Measurements from ENCODE around the gene CYP3A7. TPM values are rescaled to one million over a fixed set of nuclear protein-coding genes. Genes with fewer than 3 reads are reported as not detected.
"Not testable (repeated sequence)": the region's sequence is repeated elsewhere in the genome, so short reads cannot be mapped to it uniquely, and the experiment has no call there.

The CYP3A7 gene
- 0.21 TPM for total RNA-seq

DNA sequence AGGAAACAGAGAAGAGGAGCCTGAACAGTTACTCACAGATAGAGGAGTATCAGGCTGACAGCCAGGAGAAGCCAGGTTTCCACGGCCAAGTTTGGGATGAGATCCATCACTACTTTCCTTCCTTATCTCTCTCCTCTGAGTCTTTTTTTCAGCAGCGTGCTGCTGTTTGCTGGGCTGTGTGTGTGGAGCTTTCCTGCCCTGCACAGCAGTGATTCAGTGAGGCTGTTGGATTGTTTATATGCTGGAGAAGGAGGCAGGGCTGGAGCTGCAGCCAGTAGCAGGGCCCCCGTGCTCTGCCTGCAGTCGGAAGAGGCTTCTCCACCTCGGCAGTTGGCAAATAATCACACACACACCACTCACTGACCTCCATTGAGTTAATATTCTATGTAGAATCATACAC lies at the start of gene CYP3A7:
CYP3A7 (minus strand) TSS at position 210 of the 400 bp plus-strand sequence; CDS start at position 107, 103 bp downstream.
- DNase-seq = no peak

DNA sequence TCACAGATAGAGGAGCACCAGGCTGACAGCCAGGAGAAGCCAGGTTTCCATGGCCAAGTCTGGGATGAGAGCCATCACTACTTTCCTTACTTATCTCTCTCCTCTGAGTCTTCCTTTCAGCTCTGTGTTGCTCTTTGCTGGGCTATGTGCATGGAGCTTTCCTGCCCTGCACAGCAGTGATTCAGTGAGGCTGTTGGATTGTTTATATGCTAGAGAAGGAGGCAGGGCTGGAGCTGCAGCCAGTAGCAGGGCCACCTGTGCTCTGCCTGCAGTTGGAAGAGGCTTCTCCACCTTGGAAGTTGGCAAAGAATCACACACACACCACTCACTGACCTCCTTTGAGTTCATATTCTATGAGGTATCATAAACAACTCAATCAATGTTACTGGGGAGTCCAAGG lies 49.0 kb upstream of the CYP3A7 start, which contains the start of gene CYP3A4:
CYP3A4 (minus strand) TSS at position 178 of the 400 bp plus-strand sequence; CDS start at position 75, 103 bp downstream.
- no peak for DNase-seq

DNA sequence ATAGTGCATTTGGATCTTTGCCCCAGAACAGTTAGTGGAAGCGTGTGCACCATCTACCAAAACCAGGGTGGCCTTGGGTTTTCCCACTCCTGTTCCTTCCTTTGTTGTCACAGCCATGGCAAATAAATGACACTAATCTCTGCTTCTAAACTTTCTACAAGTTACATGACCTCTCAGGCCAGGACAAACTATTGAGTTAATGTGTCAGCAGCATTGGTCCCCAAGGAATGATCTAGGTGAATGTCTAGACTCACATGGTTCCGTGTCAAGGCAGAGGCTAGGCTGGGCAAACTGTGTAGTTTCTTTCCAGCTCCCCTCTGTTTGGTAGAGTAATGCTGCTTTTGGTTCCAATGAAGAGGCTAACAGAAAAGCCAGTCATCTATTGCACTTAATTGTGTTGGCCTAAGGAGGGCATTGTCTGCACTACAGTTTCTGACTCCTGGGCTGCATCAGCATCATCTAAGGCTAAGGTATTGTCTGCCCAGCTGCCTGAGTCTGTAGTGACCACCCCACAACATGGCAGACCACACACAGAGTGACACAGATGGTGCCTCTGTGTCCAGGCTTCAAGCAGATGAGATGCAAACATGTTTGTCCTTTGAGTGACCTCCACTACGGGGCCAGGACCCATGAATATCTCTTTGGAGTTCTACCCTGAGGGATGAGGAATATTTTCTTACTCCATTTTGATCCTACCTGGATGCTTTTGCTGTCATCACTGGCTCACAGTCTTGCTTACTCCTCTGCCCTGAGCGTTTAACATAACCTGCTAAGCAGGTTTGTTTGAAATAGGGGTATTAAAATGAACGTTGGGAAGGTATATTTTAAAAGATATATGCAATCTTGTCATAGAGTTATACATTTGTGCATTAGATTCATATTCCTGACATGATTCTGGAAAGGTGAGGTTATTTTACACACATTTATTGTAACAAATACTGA lies 47.3 kb upstream of the CYP3A7 start:
- DNase-seq = peak; percentile 42

DNA sequence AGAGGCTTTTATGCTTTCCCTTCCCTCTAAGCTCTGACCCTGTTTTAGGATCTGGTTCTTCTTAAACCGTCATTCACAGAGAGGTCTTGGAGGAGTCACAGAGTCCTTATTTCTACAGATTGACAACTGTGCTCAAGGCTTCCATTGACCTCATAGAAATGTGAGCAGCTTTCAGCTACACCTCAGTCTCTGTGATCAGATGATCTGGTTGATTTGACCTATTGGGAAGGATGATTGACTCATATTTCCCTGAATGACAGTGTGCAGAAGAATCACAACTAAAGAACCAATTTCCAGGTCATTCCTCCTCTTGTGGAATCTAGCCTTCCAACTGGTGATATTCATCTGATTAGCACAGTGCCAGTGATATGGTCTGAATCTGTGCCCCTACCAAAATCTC lies 45.6 kb upstream of the CYP3A7 start:
- DNase-seq = no peak

DNA sequence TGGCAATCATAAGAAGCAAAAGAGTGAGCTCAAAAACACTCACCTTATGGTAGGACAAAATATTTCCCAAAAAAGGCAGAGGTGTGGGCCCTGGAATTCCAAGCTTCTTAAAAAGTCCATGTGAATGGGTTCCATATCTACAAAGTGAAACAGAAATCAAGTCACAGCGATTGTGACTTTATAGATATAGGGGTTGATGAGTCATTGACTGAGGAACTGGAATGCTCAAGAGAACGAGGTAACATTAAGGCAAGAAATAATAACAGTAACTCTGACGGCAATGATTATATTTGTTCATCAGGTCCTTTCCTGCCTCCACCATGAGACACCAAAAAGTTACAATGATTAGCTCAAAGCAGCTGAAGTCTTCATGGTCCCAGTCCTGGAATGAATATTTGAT lies 45.0 kb upstream of the CYP3A7 start:
- no peak for DNase-seq

DNA sequence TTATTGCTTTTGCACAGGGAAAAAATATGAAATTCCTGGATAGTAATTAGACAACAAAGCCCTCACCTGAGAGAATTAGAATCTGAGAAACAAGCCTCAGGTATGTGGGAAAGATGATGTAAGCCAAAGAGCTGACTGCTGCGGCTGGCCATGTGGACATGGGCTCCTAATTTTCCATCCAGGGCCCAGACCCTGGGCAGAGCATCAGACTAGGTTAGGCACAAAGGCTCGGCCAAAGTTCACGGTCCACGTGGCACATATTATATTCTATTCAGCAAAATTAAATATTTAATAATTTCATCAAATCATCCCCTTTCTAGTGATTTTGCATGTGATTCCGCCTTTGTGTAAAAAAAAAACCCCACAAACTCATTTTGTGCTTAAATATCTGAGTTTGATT lies 43.9 kb upstream of the CYP3A7 start:
- no peak for DNase-seq

DNA sequence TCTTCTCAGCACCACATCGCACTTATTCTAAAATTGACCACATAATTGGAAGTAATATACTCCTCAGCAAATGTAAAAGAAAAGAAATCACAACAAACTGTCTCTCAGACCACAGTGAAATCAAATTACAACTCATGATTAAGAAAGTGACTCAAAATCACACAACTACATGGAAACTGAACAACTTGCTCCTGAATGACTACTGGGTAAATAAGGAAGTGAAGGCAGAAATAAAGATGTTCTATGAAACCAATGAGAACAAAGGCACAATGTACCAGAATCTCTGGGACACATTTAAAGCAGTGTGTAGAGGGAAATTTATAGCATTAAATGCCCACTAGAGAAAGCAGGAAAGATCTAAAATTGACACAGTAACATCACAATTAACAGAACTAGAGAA lies 38.4 kb upstream of the CYP3A7 start:
- DNase-seq = not testable (repeated sequence)

DNA sequence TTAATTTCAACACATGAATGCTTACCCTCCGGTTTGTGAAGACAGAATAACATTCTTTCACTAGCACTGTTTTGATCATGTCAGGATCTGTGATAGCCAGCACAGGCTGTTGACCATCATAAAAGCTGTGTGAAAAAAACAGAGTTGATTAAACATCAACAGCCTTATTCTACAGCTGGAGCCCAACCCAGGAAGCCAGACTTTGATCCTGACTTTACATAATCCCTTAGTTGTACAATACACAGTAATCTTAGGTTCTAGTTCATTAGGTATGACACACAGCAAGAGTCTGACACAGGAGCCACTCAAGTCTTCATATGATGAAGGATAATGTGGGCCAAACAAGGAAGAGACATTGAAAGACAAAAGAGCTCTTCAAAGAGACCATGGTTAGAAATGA lies 37.6 kb upstream of the CYP3A7 start:
- DNase-seq = no peak

DNA sequence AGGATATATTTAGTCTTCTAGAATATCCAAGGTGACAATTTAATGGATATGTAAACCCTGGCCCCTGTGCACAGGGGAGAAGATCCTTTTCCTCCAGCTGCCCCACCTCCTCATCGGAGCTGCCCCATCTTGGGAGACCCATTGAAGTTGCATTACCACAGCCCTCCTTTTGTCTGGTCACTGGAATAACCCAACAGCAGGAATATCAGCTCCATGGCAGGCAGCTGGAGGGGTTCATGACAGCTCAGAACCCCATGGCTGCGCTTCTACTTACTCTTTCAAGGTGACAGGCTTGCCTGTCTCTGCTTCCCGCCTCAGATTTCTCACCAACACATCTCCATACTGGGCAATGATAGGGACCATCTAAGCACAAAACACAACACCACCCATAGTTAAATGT lies 34.5 kb upstream of the CYP3A7 start:
- DNase-seq = not testable (repeated sequence)

DNA sequence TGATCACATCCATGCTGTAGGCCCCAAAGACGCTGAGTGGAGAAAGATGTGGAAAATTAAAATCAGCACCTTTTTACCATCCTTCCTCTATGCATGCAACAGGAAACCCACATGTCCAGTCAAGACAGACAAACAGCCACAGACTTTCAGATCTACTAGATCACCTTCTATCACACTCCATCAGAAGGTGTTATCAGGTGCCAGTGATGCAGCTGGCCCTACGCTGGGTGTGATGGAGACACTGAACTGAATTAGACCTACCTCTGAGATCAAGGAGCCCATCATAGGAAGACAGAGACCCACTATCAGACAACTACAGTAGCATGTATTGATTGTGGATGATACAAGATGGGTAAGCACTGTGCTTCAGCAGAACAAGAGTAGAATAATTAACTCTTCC lies 33.5 kb upstream of the CYP3A7 start:
- no peak for DNase-seq

DNA sequence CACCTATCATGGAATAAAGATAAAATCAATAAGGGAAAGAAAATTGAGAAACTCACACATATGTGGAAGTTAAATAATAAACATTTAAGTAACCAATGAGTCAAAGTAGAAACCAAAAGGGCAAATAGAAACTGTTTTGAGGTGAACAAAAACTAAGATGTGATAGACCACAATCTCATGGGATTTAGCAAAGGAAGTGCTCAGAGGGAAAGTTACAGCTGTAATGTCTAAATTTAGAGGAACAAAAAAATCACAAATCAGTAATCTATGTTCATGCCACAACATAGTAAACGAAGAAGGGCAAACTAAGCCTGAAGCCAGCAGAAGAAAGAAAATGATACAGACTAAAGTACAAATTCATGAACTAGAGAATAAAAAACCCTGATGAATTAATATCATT lies 32.7 kb upstream of the CYP3A7 start:
- no peak for DNase-seq

DNA sequence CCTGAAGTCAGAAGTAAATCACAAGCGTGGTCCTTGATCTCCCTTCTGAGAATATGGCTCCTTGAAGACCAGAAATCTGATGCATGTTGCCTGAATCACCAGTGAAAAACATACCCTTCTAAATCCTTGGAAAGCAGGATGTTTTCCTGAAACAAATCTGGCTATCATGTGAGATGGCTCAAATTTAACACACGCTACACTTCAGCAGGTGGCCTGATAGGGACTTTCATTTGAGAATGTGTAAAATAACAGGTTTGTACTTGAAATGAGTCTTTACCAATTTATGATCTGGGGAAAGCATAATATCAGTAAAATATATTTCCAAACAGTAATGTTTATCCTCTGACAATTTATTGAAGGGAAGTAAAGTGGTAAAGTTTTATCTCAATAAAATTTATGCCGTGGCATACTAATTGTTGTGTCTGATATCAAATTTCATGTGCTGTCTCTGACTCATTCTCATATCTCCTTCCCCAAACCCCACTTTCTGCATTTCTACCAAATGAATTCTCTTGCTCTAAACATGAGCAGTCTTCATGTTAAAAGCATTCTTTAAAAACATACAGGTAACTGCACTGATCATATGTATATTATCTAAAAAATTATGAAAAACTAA lies 31.6 kb upstream of the CYP3A7 start:
- DNase-seq = no peak

DNA sequence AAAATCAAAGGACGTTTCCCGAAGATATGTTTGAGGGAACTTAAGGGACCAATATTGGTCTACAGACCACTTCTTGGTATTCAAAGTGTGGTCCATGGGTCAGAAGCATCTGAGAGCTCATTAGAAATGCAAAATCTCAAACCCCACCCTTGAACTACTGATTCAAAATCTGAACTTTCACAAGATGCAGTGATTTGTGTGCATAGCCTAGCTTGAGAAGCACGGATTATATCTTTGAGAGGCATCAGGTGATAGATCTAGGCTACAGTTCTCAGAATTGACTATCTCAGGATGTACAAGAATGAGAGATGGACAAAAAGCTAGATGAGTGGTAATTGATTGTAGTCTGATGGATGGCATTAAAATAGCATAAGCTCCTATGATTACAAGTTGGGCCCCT lies 29.5 kb upstream of the CYP3A7 start:
- DNase-seq = no peak

DNA sequence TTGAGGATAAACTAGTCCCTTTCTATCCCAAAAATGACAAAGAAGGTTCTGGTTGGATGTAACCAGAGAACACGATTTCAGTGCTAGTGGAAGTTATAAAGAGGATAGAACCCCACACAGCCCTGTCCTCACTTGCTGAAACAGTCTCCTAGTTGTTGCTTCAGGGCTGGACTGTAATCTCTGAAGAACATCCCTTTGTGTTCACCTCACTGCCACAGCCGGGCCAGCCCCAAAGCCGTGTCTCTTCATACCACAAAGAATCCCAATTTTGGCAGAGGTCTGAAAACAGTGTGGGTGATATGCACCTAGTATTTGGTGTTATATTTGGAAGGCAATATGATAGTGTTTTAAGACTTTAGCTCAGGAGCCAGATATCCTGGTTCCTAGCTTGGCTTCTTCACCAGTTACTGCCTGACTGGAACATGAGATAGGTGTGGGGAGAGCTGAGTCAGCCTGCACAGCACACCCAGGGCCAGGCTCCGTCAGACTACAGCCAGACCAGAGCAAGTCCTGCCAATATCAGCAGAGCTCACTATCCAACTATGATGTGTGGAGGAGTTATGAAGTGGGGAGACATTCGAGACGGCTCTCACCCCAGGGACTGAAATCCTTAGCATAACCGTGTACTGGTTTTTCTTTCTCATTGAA lies 27.8 kb upstream of the CYP3A7 start:
- peak; percentile 41 for DNase-seq

DNA sequence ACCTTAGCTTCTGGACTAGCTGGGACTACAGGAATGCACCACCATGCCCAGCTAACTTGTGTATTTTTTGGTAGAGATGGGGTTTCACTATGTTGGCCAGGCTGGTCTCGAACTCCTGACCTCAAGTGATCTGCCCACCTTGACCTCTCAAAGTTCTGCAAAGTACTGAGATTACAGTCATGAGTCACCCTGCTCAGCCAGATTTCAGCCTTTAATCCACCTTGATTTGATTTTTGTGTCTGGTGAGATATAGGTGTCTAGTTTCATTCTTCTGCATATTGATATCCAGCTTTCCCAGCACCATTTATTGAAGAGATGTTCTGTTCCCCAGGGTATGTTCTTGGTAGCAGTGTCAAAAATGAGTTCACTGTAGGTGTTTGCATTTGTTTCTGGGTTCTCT lies 20.1 kb upstream of the CYP3A7 start:
- DNase-seq = no peak

DNA sequence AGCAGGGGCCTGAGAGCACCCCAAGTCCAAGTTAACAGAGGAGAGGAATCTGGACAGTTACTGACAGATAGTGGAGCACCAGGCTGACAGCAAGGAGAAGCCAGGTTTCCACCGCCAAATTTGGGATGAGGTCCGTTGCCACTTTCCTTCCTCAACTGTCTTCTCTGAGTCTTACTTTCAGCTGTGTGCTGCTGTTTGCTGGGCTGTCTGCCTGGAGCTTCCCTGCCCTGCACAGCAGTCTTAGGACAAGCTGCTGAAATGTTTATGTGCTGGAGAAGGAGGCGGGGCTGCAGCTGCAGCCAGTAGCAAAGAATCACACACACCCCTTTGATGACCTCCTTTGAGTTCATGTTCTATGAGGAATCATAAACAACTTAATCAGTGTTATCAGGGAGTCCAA lies 17.4 kb upstream of the CYP3A7 start:
- DNase-seq = no peak

DNA sequence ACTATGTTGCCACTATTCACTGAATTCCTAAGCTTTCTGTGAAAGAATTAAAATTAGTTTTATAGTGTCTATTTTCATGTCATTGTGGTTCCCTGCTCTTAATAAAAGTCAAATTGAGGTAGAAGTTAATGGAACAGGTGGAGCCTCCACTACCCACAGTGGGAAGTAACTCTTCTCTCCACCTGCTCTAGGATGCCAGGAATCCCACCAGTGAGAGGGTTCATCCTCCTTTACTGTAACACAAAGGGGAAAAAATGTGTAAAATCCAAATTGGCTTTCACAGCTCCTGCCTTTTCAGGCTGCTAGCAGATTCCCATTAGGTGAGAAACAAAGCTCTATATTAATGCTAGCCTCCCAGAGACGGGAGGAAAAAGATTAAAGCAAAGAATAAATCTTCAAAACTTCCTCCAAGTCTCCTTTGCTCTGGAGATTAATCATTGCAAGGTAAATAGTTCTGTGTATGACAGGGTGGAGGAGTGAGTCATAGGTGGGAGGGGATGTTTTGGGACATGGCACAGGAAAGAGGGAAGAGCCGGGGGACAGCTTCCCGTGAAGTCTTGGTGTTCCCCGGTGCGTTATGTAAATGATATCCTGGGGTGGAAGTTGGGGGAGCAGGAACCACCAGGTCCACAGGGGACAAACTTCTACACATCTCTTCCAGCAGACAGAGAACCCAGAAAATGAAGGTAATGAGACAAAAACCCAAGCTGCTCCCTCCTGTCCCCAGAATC lies 16.5 kb upstream of the CYP3A7 start:
- not testable (repeated sequence) for DNase-seq

DNA sequence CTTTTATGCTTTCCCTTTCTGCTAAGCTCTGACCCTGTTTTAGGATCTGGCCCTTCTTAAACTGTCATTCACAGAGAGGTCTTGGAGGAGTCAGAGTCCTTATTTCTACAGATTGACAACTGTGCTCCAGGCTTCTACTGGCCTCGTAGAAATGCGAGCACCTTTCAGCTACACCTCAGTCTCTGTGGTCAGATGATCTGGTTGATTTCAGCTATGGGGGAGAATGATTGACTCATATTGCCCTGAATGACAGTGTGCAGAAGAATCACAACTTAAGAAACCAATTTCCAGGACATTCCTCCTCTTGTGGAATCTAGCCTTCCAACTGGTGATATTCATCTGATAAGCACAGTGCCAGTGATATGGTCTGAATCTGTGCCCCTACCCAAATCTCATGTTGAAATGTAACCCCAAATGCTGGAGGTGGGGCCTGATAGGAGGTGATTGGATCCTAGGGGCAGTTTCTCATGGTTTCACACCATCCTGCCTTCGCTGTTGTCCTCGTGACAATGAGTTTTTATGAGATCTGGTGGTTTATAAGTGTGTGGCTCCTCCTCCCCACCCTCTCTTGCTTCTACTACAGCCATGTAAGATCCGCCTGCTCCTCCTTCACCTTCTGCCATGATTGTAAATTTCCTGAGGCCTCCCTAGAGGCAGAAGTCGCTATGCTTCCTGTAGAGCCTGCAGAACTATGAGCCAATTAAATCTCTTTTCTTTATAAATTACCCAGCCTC lies 14.0 kb upstream of the CYP3A7 start:
- DNase-seq = no peak

DNA sequence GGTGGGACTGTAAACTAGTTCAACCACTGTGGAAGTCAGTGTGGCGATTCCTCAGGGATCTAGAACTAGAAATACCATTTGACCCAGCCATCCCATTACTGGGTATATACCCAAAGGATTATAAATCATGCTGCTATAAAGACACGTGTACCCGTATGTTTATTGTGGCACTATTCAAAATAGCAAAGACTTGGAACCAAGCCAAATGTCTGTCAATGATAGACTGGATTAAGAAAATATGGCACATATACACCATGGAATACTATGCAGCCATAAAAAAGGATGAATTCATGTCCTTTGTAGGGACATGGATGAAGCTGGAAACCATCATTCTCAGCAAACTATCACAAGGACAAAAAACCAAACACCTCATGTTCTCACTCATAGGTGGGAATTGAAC lies 11.9 kb upstream of the CYP3A7 start:
- DNase-seq = not testable (repeated sequence)

DNA sequence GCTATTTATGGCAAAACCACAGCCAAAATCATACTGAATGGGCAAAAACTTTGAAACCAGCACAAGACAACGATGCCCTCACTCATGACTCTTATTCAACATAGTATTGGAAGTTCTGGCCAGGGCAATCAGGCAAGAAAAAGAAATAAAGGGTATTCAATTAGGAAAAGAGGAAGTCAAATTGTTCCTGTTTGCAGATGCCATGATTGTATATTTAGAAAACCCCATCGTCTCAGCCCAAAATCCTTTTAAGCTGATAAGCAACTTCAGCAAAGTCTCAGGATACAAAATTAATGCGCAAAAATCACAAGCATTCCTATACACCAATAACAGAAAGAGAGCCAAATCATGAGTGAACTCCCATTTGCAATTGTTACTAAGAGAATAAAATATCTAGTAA lies 10.4 kb upstream of the CYP3A7 start:
- DNase-seq = not testable (repeated sequence)

DNA sequence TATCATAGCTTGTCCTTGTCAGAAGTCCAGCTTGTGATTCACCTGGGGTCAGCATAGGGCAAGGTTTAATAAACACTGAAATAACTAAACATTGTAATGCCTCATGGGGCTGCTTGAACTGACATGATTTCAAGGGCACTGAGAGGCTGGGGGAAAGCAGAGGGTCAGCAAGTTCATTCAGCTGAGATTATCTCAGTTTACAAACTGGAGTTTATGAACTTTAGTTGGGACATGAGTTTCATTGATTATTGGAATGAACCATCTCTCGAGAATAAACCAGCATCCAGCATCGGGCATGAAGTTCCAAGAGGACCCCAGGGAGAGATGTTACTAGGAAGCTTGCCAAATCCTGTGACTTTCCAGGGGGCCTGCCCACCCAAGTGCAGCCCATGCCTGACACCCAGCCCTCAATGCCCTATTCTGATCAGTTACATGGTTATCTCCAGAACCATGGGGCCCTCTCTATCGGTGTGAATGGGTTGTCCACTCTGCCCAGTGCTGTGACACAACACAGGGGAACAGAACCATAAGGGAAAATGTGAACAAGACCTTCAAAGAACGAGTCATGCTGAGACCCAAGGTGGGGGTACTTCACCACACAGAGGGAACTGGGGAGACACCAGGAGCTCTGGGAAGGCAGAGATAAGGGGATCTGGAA lies 7.9 kb upstream of the CYP3A7 start:
- DNase-seq = no peak
